Pancreas (tissue), 10 donors: ENCODE data around the gene SIRPG. TPM values are rescaled to one million over a fixed set of nuclear protein-coding genes. Genes with fewer than 3 reads are reported as not detected.

ENCODE experiments used
- ATAC-seq, 4 donors: fragments of 200-7000 bp; cut with Tn5 transposase; one replicate each; pipeline versions ENCODE4 v1.8.0 to v1.9.1; 2020; ENCODE audit warnings: mild to moderate bottlenecking in 4 of 4, moderate library complexity in 4 of 4
- DNase-seq, 6 donors: peaks; one replicate each; pipeline ENCODE4 v3.0.0-alpha.2; 2020
- FAIRE-seq: peaks from 2 replicates; lab custom pipeline; 2012; peaks lifted over from hg19 to GRCh38; lab: Jason Lieb, UNC
- H3K27ac ChIP-seq, 4 donors: fragments of 200-600 bp; sonication (generic); 1 replicate in 3 of 4; 2 replicates in 1 of 4; pipeline versions ENCODE4 v1.5.0 to v1.8.0; 2020
- H3K27me3 ChIP-seq, 4 donors: fragments of 200-600 bp; one replicate each; pipeline ENCODE4 v1.8.0; 2021
- H3K36me3 ChIP-seq, 3 donors: fragments of 200-600 bp; sonication (generic) in 1 of 3; one replicate each; pipeline versions ENCODE4 v1.5.0 to v1.8.0; 2020 to 2021
- H3K4me1 ChIP-seq, 3 donors: fragments of 200-600 bp; one replicate each; pipeline ENCODE4 v1.8.0; 2021
- H3K4me3 ChIP-seq, 4 donors: fragments of 200-600 bp; sonication (generic) in 2 of 4; one replicate each; pipeline versions ENCODE4 v1.5.0 to v1.8.0; 2020 to 2021
- H3K9me3 ChIP-seq, 4 donors: fragments of 200-600 bp; one replicate each; pipeline ENCODE4 v1.8.0; 2021
- WGBS, 2 donors: extraction: QIAGEN DNeasy Blood & Tissue Kit; methylation state at CpG; one replicate each; pipeline ENCODE4 v1.1.7; 2013; 5-methylcytosine and 5-hydroxymethylcytosine counted together
- intact Hi-C, 3 donors: fragments of 100-400 bp; cut with DNase I; formaldehyde crosslinking; loops; one replicate each; pipeline versions ENCODE4 v1.11.1 to v1.14.2; 2022
- polyA plus RNA-seq, 2 donors: library from polyadenylated mRNA; stranded (reverse); fragments of 200-250 nt; gene quantifications; one replicate each; pipeline ENCODE4 v1.2.3, GENCODE V29; 2013
- total RNA-seq, 6 donors: library from RNA; stranded (reverse); fragmentation: NEBNext Ultra II Directional in 4 of 6; extraction: Animal tissue kit (Norgen Biotek cat#: 25700) in 4 of 6; gene quantifications; one replicate each; pipeline versions ENCODE4 v1.2.1 to v1.2.4, GENCODE V29; 2021 to 2023
- TF ChIP-seq, protein P1 (sequence below), 4 donors: fragments of 200-600 bp; sonication (generic) in 3 of 4; IDR thresholded peaks; one replicate each; pipeline versions ENCODE4 v1.5.0 to v1.8.0; 2021; ENCODE audit warnings: antibody characterized with exemption in 4 of 4
- donor health status: healthy with polysubstance abuse.
- donor health status: DM: no; HTN: no; CAD: no; lungs with moderate emphysema.
- donor health status: DM: no; HTN: no; CAD: no.
- donor health status: control.
- donor health status: control.
- donor health status: Bipolar disorder and iron deficiency.
- donor health status: DM: yes; HTN: yes; CAD: no.
- donor health status: DM: no; HTN: no; CAD: no.
- donor health status: DM: no; HTN: no; CAD: no.
- donor health status: DM: yes; HTN: yes; CAD: no.

Gene SIRPG
- total and polyA plus RNA-seq, 8 donors = 0.12 to 0.28 (median 0.21) TPM; not detected in 3

DNA sequence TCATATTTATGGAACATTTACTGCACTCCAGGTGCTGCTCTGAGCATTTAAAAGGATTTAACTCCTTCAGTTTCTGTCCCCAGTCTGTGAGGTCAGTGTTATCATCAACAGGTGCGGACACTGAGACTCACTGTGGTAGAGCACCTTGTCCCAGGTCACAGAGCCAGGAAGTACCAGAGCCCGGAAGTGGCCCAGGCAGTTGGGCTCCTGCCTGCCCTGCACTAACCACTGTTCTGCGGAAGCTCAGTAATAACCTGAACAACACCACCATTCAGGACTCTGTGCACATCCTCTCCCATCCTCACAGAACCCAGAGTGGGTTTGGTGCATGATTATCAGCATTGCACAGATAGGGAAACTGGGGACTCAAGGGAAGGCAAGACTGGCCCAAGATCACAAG, 16.8 kb upstream of the SIRPG start:
- no peaks in the 10 kb centered on the region for H3K4me1 ChIP-seq
- no peak for DNase-seq
- no peak overlapping the region for H3K4me3 ChIP-seq
- H3K36me3 ChIP-seq = no peaks in the 10 kb centered on the region
- no peak overlapping the region for H3K27ac ChIP-seq
- H3K27me3 ChIP-seq = peaks cover 0 to 3% (median 0%) of the 10 kb centered on the region in 4 donors
- TF ChIP-seq, protein P1, sequence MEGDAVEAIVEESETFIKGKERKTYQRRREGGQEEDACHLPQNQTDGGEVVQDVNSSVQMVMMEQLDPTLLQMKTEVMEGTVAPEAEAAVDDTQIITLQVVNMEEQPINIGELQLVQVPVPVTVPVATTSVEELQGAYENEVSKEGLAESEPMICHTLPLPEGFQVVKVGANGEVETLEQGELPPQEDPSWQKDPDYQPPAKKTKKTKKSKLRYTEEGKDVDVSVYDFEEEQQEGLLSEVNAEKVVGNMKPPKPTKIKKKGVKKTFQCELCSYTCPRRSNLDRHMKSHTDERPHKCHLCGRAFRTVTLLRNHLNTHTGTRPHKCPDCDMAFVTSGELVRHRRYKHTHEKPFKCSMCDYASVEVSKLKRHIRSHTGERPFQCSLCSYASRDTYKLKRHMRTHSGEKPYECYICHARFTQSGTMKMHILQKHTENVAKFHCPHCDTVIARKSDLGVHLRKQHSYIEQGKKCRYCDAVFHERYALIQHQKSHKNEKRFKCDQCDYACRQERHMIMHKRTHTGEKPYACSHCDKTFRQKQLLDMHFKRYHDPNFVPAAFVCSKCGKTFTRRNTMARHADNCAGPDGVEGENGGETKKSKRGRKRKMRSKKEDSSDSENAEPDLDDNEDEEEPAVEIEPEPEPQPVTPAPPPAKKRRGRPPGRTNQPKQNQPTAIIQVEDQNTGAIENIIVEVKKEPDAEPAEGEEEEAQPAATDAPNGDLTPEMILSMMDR (IDR thresholded peaks at IDR 0.05) = no peak
- ATAC-seq = no peak
- FAIRE-seq = no peak
- 76 to 84% methylated on average over 3 of the region's 3 CpGs for WGBS, 2 donors
- no peaks in the 10 kb centered on the region for H3K9me3 ChIP-seq
- intact Hi-C loops = no loop called here

DNA sequence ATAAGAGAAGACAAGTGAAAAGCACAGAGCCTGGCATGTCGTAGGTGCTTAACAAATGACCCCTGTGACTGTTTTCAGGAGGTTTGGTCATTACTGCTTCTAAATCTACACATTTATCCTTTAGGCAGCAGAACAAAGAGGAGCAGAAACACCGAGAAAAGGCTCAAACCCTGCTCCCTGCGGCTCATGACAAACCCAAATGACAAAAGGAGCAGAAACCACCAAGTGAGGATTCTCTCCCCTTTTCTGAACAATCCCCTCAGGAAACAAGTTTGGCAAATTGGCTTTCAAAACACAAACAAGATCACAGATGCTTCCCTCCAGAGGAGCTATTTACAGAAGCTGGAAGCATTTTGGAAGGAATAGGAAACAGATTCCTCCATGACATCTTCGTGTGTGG, 15.8 kb upstream of the SIRPG start:
- WGBS, 2 donors = 21 to 26% methylated on average over 4 of the region's 4 CpGs
- FAIRE-seq (no peak), DNase-seq (no peak), ATAC-seq (no peak)
- H3K4me1 ChIP-seq = no peaks in the 10 kb centered on the region
- TF ChIP-seq, protein P1 (IDR thresholded peaks at IDR 0.05) = no peak
- no peaks in the 10 kb centered on the region for H3K36me3 ChIP-seq
- intact Hi-C loops = no loop called here
- peaks cover 0 to 3% (median 0%) of the 10 kb centered on the region in 4 donors for H3K27me3 ChIP-seq
- H3K9me3 ChIP-seq = no peaks in the 10 kb centered on the region
- H3K4me3 ChIP-seq = no peak overlapping the region
- H3K27ac ChIP-seq = no peak overlapping the region

DNA sequence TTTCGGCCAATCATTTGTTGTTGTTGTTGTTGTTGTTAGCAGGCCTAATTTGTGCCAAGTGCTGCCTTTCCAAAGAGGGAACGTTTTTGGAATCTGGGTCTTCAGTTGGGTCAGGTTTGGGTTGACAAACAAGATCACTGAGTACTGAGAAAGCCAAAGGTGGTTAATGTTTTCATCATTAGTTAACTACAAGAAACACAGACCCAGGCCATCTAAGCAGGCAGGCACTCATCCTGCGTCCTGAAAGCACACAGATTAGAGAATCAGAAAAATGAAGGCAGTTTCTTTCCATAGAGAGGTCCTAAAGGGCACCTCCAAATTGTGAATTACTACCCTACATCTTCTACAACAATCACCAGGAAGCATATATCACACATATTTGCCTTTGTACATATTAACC, 15.1 kb upstream of the SIRPG start:
- no peak overlapping the region for H3K4me3 ChIP-seq
- no peaks in the 10 kb centered on the region for H3K9me3 ChIP-seq
- intact Hi-C loops = no loop called here
- H3K4me1 ChIP-seq = no peaks in the 10 kb centered on the region
- H3K27me3 ChIP-seq = peaks cover 0 to 3% (median 0%) of the 10 kb centered on the region in 4 donors
- FAIRE-seq (no peak), ATAC-seq (no peak), DNase-seq (no peak)
- TF ChIP-seq, protein P1 (IDR thresholded peaks at IDR 0.05) = no peak
- no peak overlapping the region for H3K27ac ChIP-seq
- 35 to 48% methylated on average over 3 of the region's 3 CpGs for WGBS, 2 donors
- H3K36me3 ChIP-seq = no peaks in the 10 kb centered on the region

DNA sequence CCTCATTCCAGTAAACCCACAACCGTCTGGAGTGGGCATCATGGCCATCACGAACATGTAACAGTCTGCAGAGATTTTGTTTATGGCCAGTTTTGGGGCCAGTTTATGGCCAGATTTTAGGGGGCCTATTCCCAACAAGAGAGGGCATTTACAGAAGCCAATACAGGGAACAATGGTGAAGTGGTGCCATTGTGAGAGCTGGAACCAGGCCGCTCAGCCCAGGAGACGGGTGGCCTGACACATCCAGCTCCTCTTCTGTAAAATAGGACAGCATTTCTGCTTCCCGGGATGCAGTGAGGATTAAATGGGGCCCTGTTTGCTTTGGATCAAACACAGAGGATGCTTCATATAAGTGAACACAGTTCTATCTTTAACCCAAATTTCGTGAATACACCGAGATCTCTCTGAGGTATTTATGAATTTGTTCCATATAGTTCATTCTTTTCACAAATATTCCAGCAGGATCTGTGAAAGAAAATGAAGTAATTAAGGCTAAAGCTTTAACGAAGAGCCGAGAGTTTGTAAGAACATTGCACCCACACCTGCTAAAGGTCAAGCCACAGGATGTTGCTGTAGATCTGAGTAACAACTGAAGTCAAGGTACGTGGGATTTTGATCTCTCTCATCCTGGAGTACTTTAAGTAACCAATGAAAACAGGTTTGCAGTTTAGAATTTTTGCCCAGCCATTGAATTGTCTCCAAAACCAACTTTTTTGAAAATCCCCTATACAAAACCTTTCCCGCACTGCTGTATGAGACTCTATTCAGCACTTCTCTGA, 14.5 kb upstream of the SIRPG start:
- H3K4me1 ChIP-seq = no peaks in the 10 kb centered on the region
- no peaks in the 10 kb centered on the region for H3K36me3 ChIP-seq
- no peak for DNase-seq
- WGBS, 2 donors = 64 to 72% methylated on average over 11 of the region's 11 CpGs
- no peaks in the 10 kb centered on the region for H3K9me3 ChIP-seq
- H3K27ac ChIP-seq = no peak overlapping the region
- peaks cover 0 to 3% (median 0%) of the 10 kb centered on the region in 4 donors for H3K27me3 ChIP-seq
- no peak overlapping the region for H3K4me3 ChIP-seq
- TF ChIP-seq, protein P1 (IDR thresholded peaks at IDR 0.05) = no peak
- FAIRE-seq = no peak
- intact Hi-C loops = no loop called here
- no peak for ATAC-seq

DNA sequence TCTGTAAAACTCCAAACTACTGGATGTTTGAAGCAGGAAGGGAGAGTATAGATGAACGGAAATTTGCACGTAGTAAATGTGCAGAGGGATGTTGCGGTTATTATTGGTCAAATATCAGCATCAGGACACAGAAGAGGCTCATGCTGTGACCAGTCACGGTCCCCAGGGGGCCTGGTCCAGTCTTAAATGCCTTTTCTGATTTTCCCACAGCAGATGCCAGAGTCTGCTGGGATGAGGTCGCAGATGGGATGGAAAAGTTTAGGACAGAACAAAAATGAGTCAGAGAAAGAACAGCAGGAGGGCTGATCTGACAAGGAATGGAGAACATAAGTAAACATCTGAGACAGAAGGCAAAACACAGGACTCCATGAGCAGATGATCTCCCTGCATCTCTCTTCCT, 11.7 kb upstream of the SIRPG start:
- peaks cover 0 to 3% (median 0%) of the 10 kb centered on the region in 4 donors for H3K27me3 ChIP-seq
- DNase-seq (no peak), ATAC-seq (no peak), FAIRE-seq (no peak)
- intact Hi-C loops = no loop called here
- no peak overlapping the region for H3K4me3 ChIP-seq
- H3K4me1 ChIP-seq = no peaks in the 10 kb centered on the region
- no peaks in the 10 kb centered on the region for H3K36me3 ChIP-seq
- TF ChIP-seq, protein P1 (IDR thresholded peaks at IDR 0.05) = no peak
- H3K9me3 ChIP-seq = no peaks in the 10 kb centered on the region
- H3K27ac ChIP-seq = no peak overlapping the region
- WGBS, 2 donors = 53 to 64% methylated on average over 5 of the region's 5 CpGs
